K562 (cell line): Measurements from ENCODE around the gene CHRNA10. TPM values are rescaled to one million over a fixed set of nuclear protein-coding genes. Genes with fewer than 3 reads are reported as not detected.
A peak's percentile ranks its signal among the peaks of the same experiment; 100 is the strongest.

Experiments
- ATAC-seq: fragments of 200-7000 bp; cut with Tn5 transposase; 3 replicates; pipeline ENCODE4 v1.9.1; 2020; ENCODE audit warnings: moderate library complexity
- BruUV-seq: library from RNA; stranded (reverse); fragments of 400-500 nt; replicated peaks from 2 replicates; lab custom pipeline; 2021; lab: Mats Ljungman, UMichigan
- CTCF ChIA-PET: fragments of 300-600 bp; formaldehyde crosslinking; extraction: SDS; loops from one replicate; lab custom pipeline; 2021; ENCODE audit warnings: low intra/inter-chr PET ratio; lab: Yijun Ruan, JAX
- POLR2A ChIA-PET: fragments of 300-600, 350-650 bp; sonication (Branson Sonifier 250); formaldehyde crosslinking; extraction: SDS; loops from one replicate; lab custom pipeline; 2021; ENCODE audit warnings: antibody characterized with exemption, inconsistent platforms; lab: Yijun Ruan, JAX
- DNase-seq, 4 experiments: peaks; one replicate each; pipeline versions ENCODE4 v3.0.0 to v3.0.0-alpha.2; 2011 to 2018; ENCODE audit warnings: low spot score in 3 of 4, mixed read lengths in 3 of 4; ENCODE audit errors: extremely low read depth in 1 of 4
- FAIRE-seq: peaks from 2 replicates; lab custom pipeline; 2011; peaks lifted over from hg19 to GRCh38; lab: Jason Lieb, UNC
- H2AFZ ChIP-seq: 2 replicates; pipeline ENCODE4 v1.6.0; 2011; ENCODE audit warnings: low read depth, low read length, control low read depth, inconsistent platforms
- H3K27ac ChIP-seq: fragments of 200-600 bp; 3 replicates; pipeline ENCODE4 v1.8.0; 2011; ENCODE audit warnings: low read depth, mild to moderate bottlenecking, control low read depth, inconsistent platforms, low read length, moderate library complexity, mixed read lengths; ENCODE audit errors: extremely low read depth
- H3K27me3 ChIP-seq, 2 experiments: fragments of 300-600 bp in 1 of 2; 2 replicates in 1 of 2; 3 replicates in 1 of 2; pipeline versions ENCODE4 v1.6.0 to v1.8.0; 2011; ENCODE audit warnings: inconsistent platforms in 2 of 2, low read length in 2 of 2, mild to moderate bottlenecking in 1 of 2, mixed read lengths in 1 of 2, moderate library complexity in 1 of 2; ENCODE audit not compliant: control insufficient read depth in 2 of 2, insufficient read depth in 2 of 2
- H3K36me3 ChIP-seq: fragments of 300-600 bp; 3 replicates; pipeline ENCODE4 v1.8.0; 2011; ENCODE audit warnings: mild to moderate bottlenecking, low read length, inconsistent platforms; ENCODE audit not compliant: control insufficient read depth, insufficient read depth
- H3K4me1 ChIP-seq, 2 experiments: fragments of 200-600 bp in 1 of 2; replicated peaks in 1 of 2; 2 replicates in 1 of 2; 3 replicates in 1 of 2; pipeline versions ENCODE4 v1.5.1 to v1.8.0; 2011; ENCODE audit warnings: inconsistent platforms in 2 of 2, low read length in 2 of 2, mild to moderate bottlenecking in 1 of 2, mixed read lengths in 1 of 2, moderate library complexity in 1 of 2; ENCODE audit not compliant: control insufficient read depth in 2 of 2, insufficient read depth in 2 of 2
- H3K4me2 ChIP-seq: 2 replicates; pipeline ENCODE4 v1.6.1; 2011; ENCODE audit warnings: low read length, control low read depth, inconsistent platforms, mixed read lengths; ENCODE audit not compliant: insufficient read depth
- H3K4me3 ChIP-seq: fragments of 200-600 bp; sonication (generic), shearing (Covaris generic); 2 replicates; pipeline ENCODE4 v1.5.1; 2016; ENCODE audit warnings: control low read depth, inconsistent platforms
- H3K79me2 ChIP-seq: fragments of 200-600 bp; 3 replicates; pipeline ENCODE4 v1.8.0; 2011; ENCODE audit warnings: low read length, inconsistent platforms; ENCODE audit not compliant: control insufficient read depth, insufficient read depth
- H3K9ac ChIP-seq, 2 experiments: 2 replicates each; pipeline versions ENCODE4 v1.6.0 to v1.6.1; 2011; ENCODE audit warnings: low read depth in 2 of 2, low read length in 2 of 2, control low read depth in 1 of 2, inconsistent platforms in 1 of 2, mild to moderate bottlenecking in 1 of 2, mixed read lengths in 1 of 2; ENCODE audit not compliant: insufficient read depth in 1 of 2
- H3K9me1 ChIP-seq: one replicate; pipeline ENCODE4 v1.6.0; 2011; ENCODE audit warnings: inconsistent platforms, mild to moderate bottlenecking, low read length, moderate library complexity; ENCODE audit not compliant: control insufficient read depth, insufficient read depth
- H3K9me3 ChIP-seq: replicated peaks from 2 replicates; pipeline ENCODE4 v1.5.1; 2011; ENCODE audit warnings: low read depth, low read length, inconsistent platforms; ENCODE audit not compliant: control insufficient read depth, insufficient read depth
- H4K20me1 ChIP-seq: replicated peaks from 2 replicates; pipeline ENCODE4 v1.6.1; 2011; ENCODE audit warnings: low read length, inconsistent platforms, mixed read lengths; ENCODE audit not compliant: control insufficient read depth, insufficient read depth
- ARNT ChIP-seq, 2 experiments: fragments of 450-650 bp; IDR thresholded peaks; 2 replicates each; pipeline ENCODE4 v1.6.1; 2016; ENCODE audit warnings: mild to moderate bottlenecking in 1 of 2
- CREBBP ChIP-seq: IDR thresholded peaks from one replicate; pipeline ENCODE4 v1.6.1; 2012; ENCODE audit warnings: low read depth, mild to moderate bottlenecking, control low read depth, inconsistent platforms, low read length
- CXXC5 ChIP-seq: fragments of 250-450 bp; sonication (Bioruptor Pico); IDR thresholded peaks from 2 replicates; pipeline ENCODE4 v1.8.0; 2022; ENCODE audit warnings: inconsistent platforms, mild to moderate bottlenecking, moderate library complexity
- EWSR1 ChIP-seq: fragments of 450-650 bp; IDR thresholded peaks from 2 replicates; pipeline ENCODE4 v1.6.1; 2018; ENCODE audit warnings: borderline replicate concordance, mild to moderate bottlenecking, low read depth, moderate library complexity; ENCODE audit not compliant: partially characterized antibody
- FOXM1 ChIP-seq, 2 experiments: fragments of 450-650 bp in 1 of 2; sonication (generic) in 1 of 2; formaldehyde crosslinking in 1 of 2; IDR thresholded peaks; 2 replicates each; pipeline versions ENCODE4 v1.6.1 to v1.9.0; 2017 to 2022; ENCODE audit warnings: low read depth in 2 of 2, mild to moderate bottlenecking in 2 of 2, missing genetic modification reagents in 1 of 2, moderate library complexity in 1 of 2
- GABPB1 ChIP-seq: sonication (generic); formaldehyde crosslinking; IDR thresholded peaks from 2 replicates; pipeline ENCODE4 v1.8.0; 2022; ENCODE audit warnings: mild to moderate bottlenecking, missing genetic modification reagents
- GTF2A2 ChIP-seq: IDR thresholded peaks from 2 replicates; pipeline ENCODE4 v1.6.1; 2016; ENCODE audit warnings: mild to moderate bottlenecking, missing genetic modification characterization, missing compliant biosample characterization
- MAZ ChIP-seq, 2 experiments: fragments of 450-650 bp in 1 of 2; sonication (generic) in 1 of 2; formaldehyde crosslinking; IDR thresholded peaks in 1 of 2; conservative IDR thresholded peaks in 1 of 2; 2 replicates each; pipeline versions ENCODE4 v1.4.0 to v1.5.0; 2020; ENCODE audit warnings: mild to moderate bottlenecking in 1 of 2, missing genetic modification reagents in 1 of 2
- MBD2 ChIP-seq: sonication (generic); IDR thresholded peaks from 2 replicates; pipeline ENCODE4 v1.6.1; 2016; ENCODE audit warnings: low read depth, borderline replicate concordance
- PCBP2 ChIP-seq: fragments of 200-400 bp; formaldehyde crosslinking; IDR thresholded peaks from 2 replicates; pipeline ENCODE4 v1.6.1; 2018; ENCODE audit warnings: low read length, low read depth, mild to moderate bottlenecking, moderate library complexity; ENCODE audit not compliant: poor library complexity, severe bottlenecking
- RHOXF2B ChIP-seq: fragments of 250-450 bp; sonication (Bioruptor Pico); conservative IDR thresholded peaks from 2 replicates; pipeline ENCODE4 v1.5.1; 2021
- SUPT5H ChIP-seq: fragments of 450-650 bp; IDR thresholded peaks from 2 replicates; pipeline ENCODE4 v1.6.1; 2016
- TBP ChIP-seq: optimal IDR thresholded peaks from 2 replicates; pipeline ENCODE3; 2011; ENCODE audit warnings: low read depth, low read length, improper control_type of control experiment
- U2AF2 ChIP-seq: fragments of 200-400 bp; formaldehyde crosslinking; optimal IDR thresholded peaks from 2 replicates; pipeline ENCODE3; 2017; ENCODE audit warnings: low read depth, mild to moderate bottlenecking, low read length
- WGBS: fragments of 100-300 bp; shearing (Covaris generic); methylation state at CpG from one replicate; pipeline ENCODE4 v1.1.6; 2016; ENCODE audit warnings: low coverage, mixed read lengths; ENCODE audit not compliant: insufficient coverage; ENCODE audit errors: missing lambda C conversion rate; 5-methylcytosine and 5-hydroxymethylcytosine counted together
- in situ Hi-C: fragments of 300-500 bp; cut with MboI; formaldehyde crosslinking; loops from 4 replicates; pipeline ENCODE4 v1.15.0; 2018; ENCODE audit warnings: inconsistent platforms, mixed read lengths
- intact Hi-C: fragments of 100-400 bp; cut with micrococcal nuclease; formaldehyde crosslinking; loops from 2 replicates; pipeline ENCODE4 v1.14.2; 2022
- polyA plus RNA-seq, 8 experiments: library from polyadenylated mRNA; depleted of rRNA in 4 of 8; stranded (reverse) in 5 of 8; unstranded in 3 of 8; fragments of >200 nt; fragmentation: Nextera tagmentation in 2 of 8; fragmentation: Illumina TruSeq in 1 of 8; extraction: Ambion mirVana in 2 of 8; extraction: Trizol in 1 of 8; gene quantifications; 2 replicates each; pipeline versions ENCODE4 v1.2.1 to v1.2.3, GENCODE V29; 2011 to 2014; ENCODE audit warnings: inconsistent platforms in 1 of 8, missing spikeins in 1 of 8
- total RNA-seq, 7 experiments: library from RNA; depleted of rRNA in 6 of 7; stranded (reverse); fragments of >200 nt in 6 of 7; fragmentation: Illumina TruSeq in 2 of 7; extraction: Trizol in 2 of 7; gene quantifications; 2 replicates each; pipeline versions ENCODE4 v1.2.1 to v1.2.3, GENCODE V29; 2011 to 2021; ENCODE audit warnings: low replicate concordance in 1 of 7
- TF ChIP-seq, protein P1 (sequence below): fragments of 450-650 bp; conservative IDR thresholded peaks from 2 replicates; pipeline ENCODE4 v1.6.1; 2016; ENCODE audit warnings: missing genetic modification characterization, low read depth, mild to moderate bottlenecking, control low read depth, missing compliant biosample characterization
- TF ChIP-seq, protein P2 (sequence below): sonication (generic); formaldehyde crosslinking; IDR thresholded peaks from 2 replicates; pipeline ENCODE4 v1.9.0; 2022; ENCODE audit warnings: mild to moderate bottlenecking, missing genetic modification reagents

The CHRNA10 gene
- total and polyA plus RNA-seq, 9 of the 15 experiments (the other 6 are each of a cell fraction or from before 2014, with no cell fraction given) = 0.35 to 1.9 (median 0.81) TPM

DNA sequence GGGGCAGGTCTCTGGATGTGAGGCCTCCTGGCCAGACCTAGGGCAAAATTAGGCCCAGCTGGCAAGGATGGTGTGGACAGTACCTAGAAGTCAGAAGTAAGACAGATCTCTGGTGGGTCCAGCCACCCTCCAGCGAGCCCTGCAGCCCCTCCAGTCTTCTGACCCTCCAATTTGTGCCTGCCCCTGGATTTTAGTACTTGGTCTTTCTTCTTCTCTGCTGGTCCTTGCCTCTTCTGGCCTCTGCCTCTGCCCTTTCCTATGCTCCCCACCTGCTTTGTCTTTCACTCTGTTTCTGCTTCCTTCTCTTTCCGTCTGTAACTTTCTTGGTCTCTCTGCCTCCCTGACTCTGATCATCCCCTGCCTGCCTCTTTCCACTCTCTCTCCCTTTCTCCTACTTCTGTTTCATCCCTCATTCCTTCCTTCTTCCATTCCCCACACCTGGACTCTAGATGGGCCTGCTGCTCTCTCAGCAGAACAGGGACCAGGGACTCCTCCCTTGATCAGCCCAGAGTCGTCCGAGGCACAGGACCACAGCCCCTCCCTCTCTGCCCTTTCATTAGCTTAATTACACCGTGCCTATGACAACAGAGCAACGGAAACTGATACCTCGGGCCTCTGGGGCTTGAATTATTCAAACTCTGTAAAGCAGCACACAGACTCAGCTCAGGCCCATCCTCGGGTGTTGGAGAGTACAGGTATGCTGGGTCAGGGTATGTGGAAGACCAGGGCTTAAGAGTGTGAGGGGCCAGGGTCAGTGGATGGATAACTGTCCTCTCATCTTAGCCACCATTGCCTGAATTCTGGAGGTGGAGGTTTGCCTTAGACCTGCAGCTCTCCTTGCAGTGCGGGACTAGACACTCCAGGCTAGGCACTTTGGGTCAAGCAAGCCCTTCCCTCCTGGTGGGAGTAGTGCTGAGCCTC lies at the start of gene CHRNA10 (continued):
- TF ChIP-seq, protein P1, sequence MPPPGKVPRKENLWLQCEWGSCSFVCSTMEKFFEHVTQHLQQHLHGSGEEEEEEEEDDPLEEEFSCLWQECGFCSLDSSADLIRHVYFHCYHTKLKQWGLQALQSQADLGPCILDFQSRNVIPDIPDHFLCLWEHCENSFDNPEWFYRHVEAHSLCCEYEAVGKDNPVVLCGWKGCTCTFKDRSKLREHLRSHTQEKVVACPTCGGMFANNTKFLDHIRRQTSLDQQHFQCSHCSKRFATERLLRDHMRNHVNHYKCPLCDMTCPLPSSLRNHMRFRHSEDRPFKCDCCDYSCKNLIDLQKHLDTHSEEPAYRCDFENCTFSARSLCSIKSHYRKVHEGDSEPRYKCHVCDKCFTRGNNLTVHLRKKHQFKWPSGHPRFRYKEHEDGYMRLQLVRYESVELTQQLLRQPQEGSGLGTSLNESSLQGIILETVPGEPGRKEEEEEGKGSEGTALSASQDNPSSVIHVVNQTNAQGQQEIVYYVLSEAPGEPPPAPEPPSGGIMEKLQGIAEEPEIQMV = no peak
- no peak for TF ChIP-seq GTF2A2 (tag)
- TF ChIP-seq TBP = no peak
- peak; percentile 46; the same call in 1 of the 2 replicates for TF ChIP-seq SUPT5H
- no peak for TF ChIP-seq MAZ (CRISPR knock-in tag; conservative IDR thresholded peaks at IDR 0.05 in 1 of 2, IDR thresholded peaks at IDR 0.05 in 1 of 2)
- no peak for TF ChIP-seq U2AF2
- TF ChIP-seq RHOXF2B (CRISPR knock-in tag) = no peak
- TF ChIP-seq, protein P2, sequence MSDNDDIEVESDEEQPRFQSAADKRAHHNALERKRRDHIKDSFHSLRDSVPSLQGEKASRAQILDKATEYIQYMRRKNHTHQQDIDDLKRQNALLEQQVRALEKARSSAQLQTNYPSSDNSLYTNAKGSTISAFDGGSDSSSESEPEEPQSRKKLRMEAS (CRISPR knock-in tag) = no peak

DNA sequence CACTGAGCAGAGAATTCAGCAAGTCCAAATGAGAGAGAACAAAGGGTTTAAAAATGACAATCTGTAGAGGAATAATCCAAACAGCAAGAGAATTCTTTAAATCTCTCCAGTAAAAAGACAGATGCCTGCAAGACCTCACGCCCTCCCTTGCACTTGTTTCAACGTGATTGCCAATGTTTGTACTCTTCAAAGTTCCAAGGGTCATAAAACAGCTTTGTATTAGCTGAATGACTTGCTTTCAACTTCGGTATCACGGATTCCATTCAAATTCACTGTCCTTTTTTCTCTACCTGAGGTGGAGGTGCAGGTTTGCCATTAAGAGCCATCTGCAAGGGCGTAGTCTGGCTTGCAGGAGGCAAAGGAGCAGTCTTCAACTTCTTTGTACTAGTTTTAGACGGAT lies 41.1 kb upstream of the CHRNA10 start:
- no peak overlapping the region for H3K9ac ChIP-seq
- H2AFZ ChIP-seq = no peak overlapping the region
- H3K36me3 ChIP-seq = peaks cover 94% of the 10 kb centered on the region
- ATAC-seq = no peak
- no peaks in the 10 kb centered on the region for H3K27me3 ChIP-seq
- no peaks in the 10 kb centered on the region for H4K20me1 ChIP-seq
- H3K4me2 ChIP-seq = no peak overlapping the region
- intact Hi-C loops (no loop called here), in situ Hi-C loops (no loop called here)
- H3K79me2 ChIP-seq = no peaks in the 10 kb centered on the region
- H3K9me3 ChIP-seq = no peaks in the 10 kb centered on the region
- 90% methylated on average over 6 of the region's 6 CpGs for WGBS
- no peak for DNase-seq
- POLR2A ChIA-PET = interaction anchor here (0.9 to 1.3 kb wide), 3 partner anchors 9 to 28 kb away, joined by 3 read pairs; no protein-coding TSS in a partner anchor
- no peak overlapping the region for H3K27ac ChIP-seq
- CTCF ChIA-PET = no interaction called here
- H3K4me1 ChIP-seq = no peaks in the 10 kb centered on the region
- no peak for FAIRE-seq
- no TSS peak for BruUV-seq
- H3K9me1 ChIP-seq = no peaks in the 10 kb centered on the region
- no peak overlapping the region for H3K4me3 ChIP-seq
- TF ChIP-seq PCBP2 = no peak
- TF ChIP-seq CXXC5 = no peak
- TF ChIP-seq CREBBP = no peak
- TF ChIP-seq ARNT (IDR thresholded peaks at IDR 0.05) = no peak
- TF ChIP-seq FOXM1 (IDR thresholded peaks at IDR 0.05; ENCODE audit: low read depth) = no peak
- TF ChIP-seq FOXM1 (CRISPR knock-in tag; IDR thresholded peaks at IDR 0.05; ENCODE audit: low read depth) = no peak
- TF ChIP-seq EWSR1 = no peak
- no peak for TF ChIP-seq GABPB1
- TF ChIP-seq MBD2 = no peak
